Central memory CD8-positive, alpha-beta T cell (primary cell): ENCODE measurements around the gene GPR15LG.
A peak's percentile ranks its signal among the peaks of the same experiment; 100 is the strongest.

Experiments used
- ATAC-seq: fragments of 150-1000 bp; cut with Tn5 transposase; replicated peaks from 2 replicates; pipeline ENCODE4 v1.10.0; 2022; ENCODE audit warnings: mild to moderate bottlenecking, moderate FRiP score, moderate number of reproducible peaks; ENCODE audit not compliant: poor library complexity, severe bottlenecking; ENCODE audit errors: extremely low read depth
- DNase-seq, 2 donors: peaks; one replicate each; pipeline ENCODE4 v3.0.0; 2021; ENCODE audit warnings: low spot score in 2 of 2
- H3K27ac Mint-ChIP-seq: one replicate; pipeline ENCODE4 v1.8.0; 2022; ENCODE audit warnings: low read depth, mild to moderate bottlenecking, moderate library complexity, mixed read lengths
- H3K27me3 Mint-ChIP-seq: one replicate; pipeline ENCODE4 v1.8.0; 2022; ENCODE audit warnings: mixed read lengths
- H3K36me3 Mint-ChIP-seq: one replicate; pipeline ENCODE4 v1.8.0; 2022; ENCODE audit warnings: mild to moderate bottlenecking, moderate library complexity, mixed read lengths; ENCODE audit not compliant: insufficient read depth
- H3K4me1 Mint-ChIP-seq: one replicate; pipeline ENCODE4 v1.8.0; 2022; ENCODE audit warnings: mixed read lengths
- H3K4me3 Mint-ChIP-seq: one replicate; pipeline ENCODE4 v1.8.0; 2022; ENCODE audit warnings: mild to moderate bottlenecking, moderate library complexity, mixed read lengths
- H3K9me3 Mint-ChIP-seq: one replicate; pipeline ENCODE4 v1.8.0; 2022; ENCODE audit warnings: mixed read lengths

The GPR15LG gene

DNA sequence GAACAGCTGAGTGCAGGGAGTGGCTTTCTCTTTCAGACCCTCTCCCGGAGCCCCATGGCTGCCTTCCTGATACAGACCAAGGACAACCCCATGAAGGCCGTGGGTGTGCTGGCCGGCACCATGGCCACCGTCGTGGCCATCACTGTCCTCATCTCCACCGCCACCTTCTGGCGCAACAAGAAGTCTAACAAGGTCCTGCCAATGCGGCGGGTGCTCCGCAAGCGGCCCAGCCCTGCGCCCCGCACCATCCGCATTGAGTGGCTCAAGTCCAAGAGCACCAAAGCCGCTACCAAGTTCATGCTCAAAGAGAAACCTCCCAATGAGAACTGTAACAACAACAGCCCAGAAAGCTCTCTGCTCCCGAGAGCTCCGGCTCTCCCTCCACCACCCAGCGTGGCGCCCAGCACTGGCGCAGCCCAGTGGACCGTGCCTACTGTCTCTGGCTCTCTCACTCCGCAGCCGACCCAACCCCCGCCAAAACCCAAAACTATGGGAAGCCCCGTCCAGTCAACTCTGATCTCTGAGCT is 40.5 kb downstream of the GPR15LG start:
- Mint-ChIP-seq H3K27ac (no peak overlapping the region), H3K27me3 (no peaks in the 10 kb centered on the region), H3K9me3 (peaks cover under 1% of the 10 kb centered on the region), H3K4me1 (no peaks in the 10 kb centered on the region), H3K4me3 (peak overlapping the region; percentile 0), H3K36me3 (peaks cover 3% of the 10 kb centered on the region)
- ATAC-seq (no peak), DNase-seq (no peak)

DNA sequence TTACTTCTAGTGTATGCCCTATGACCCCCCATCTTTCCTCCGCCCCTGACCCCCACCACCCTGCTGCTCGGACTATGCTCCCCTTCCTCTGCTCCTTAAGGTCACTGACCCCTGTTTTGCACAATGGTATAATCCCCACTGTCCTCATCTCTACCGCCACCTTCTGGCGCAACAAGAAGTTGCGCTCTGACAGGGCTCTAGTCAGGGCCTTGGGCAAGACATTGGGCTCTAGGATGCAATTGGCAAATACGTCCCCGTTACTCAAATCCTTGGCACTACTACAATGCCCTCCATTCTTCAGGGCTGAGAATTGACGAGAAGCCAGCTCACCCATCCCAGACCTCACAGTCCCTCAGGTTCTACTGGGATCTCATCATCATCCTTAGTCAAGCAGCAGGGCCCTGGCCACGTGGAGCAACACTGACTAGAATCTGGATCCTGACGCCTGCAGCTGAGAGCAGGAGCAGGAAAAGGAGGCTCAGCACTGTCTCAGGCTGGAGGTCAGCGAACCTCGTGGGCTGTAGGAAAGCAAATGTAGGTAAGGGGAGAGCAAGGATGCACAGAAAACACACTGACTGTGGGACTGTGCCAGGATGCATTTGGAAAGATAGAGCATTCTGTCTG is 41.1 kb downstream of the GPR15LG start:
- peaks cover 5% of the 10 kb centered on the region for H3K9me3 Mint-ChIP-seq
- ATAC-seq (peak; percentile 46), DNase-seq (no peak)
- peak overlapping the region; percentile 0 for H3K4me3 Mint-ChIP-seq
- no peaks in the 10 kb centered on the region for H3K4me1 Mint-ChIP-seq
- no peaks in the 10 kb centered on the region for H3K27me3 Mint-ChIP-seq
- no peak overlapping the region for H3K27ac Mint-ChIP-seq
- H3K36me3 Mint-ChIP-seq, result peaks cover 3% of the 10 kb centered on the region

- Mint-ChIP-seq H3K9me3 (peaks cover 5% of the 10 kb centered on the region), H3K4me3 (no peak overlapping the region), H3K27me3 (peaks cover under 1% of the 10 kb centered on the region), H3K36me3 (peaks cover 3% of the 10 kb centered on the region), H3K27ac (no peak overlapping the region), H3K4me1 (no peaks in the 10 kb centered on the region)
- ATAC-seq (no peak), DNase-seq (no peak)
Measured at GRCh38 chr10:84216834-84217233, 43.2 kb downstream of the GPR15LG start.

- peaks cover 10% of the 10 kb centered on the region for H3K27me3 Mint-ChIP-seq
- DNase-seq (no peak), ATAC-seq (no peak)
- H3K36me3 Mint-ChIP-seq, result peaks cover 1% of the 10 kb centered on the region
- peaks cover 5% of the 10 kb centered on the region for H3K9me3 Mint-ChIP-seq
- no peak overlapping the region for H3K4me3 Mint-ChIP-seq
- H3K4me1 Mint-ChIP-seq, result no peaks in the 10 kb centered on the region
- no peak overlapping the region for H3K27ac Mint-ChIP-seq
Measured at GRCh38 chr10:84217746-84218145, 44.1 kb downstream of the GPR15LG start.

GRCh38 chr10:84221916-84222315 is 48.3 kb downstream of the GPR15LG start:
- H3K4me1 Mint-ChIP-seq, result no peaks in the 10 kb centered on the region
- ATAC-seq (no peak), DNase-seq (no peak)
- H3K4me3 Mint-ChIP-seq, result no peak overlapping the region
- H3K36me3 Mint-ChIP-seq, result no peaks in the 10 kb centered on the region
- H3K27ac Mint-ChIP-seq, result no peak overlapping the region
- peaks cover 41% of the 10 kb centered on the region for H3K27me3 Mint-ChIP-seq
- peaks cover 5% of the 10 kb centered on the region for H3K9me3 Mint-ChIP-seq

GRCh38 chr10:84224411-84225028 is 50.9 kb downstream of the GPR15LG start:
- H3K36me3 Mint-ChIP-seq, result no peaks in the 10 kb centered on the region
- no peak overlapping the region for H3K27ac Mint-ChIP-seq
- no peak overlapping the region for H3K4me3 Mint-ChIP-seq
- peaks cover 67% of the 10 kb centered on the region for H3K27me3 Mint-ChIP-seq
- peaks cover under 1% of the 10 kb centered on the region for H3K9me3 Mint-ChIP-seq
- ATAC-seq (no peak), DNase-seq (no peak)
- H3K4me1 Mint-ChIP-seq, result no peaks in the 10 kb centered on the region

- DNase-seq (no peak), ATAC-seq (no peak)
- H3K36me3 Mint-ChIP-seq, result no peaks in the 10 kb centered on the region
- no peaks in the 10 kb centered on the region for H3K9me3 Mint-ChIP-seq
- no peaks in the 10 kb centered on the region for H3K4me1 Mint-ChIP-seq
- H3K4me3 Mint-ChIP-seq, result no peak within 1 kb of the TSS
- H3K27ac Mint-ChIP-seq, result no peak within 1 kb of the TSS
- peaks cover 72% of the 10 kb centered on the region for H3K27me3 Mint-ChIP-seq
Measured at GRCh38 chr10:84225427-84226173, 52.0 kb downstream of the GPR15LG start, which contains the start of gene LRIT2. Gene LRIT2 (minus strand): TSS chr10:84225544. CDS start chr10:84225520, 24 bp downstream.

DNA sequence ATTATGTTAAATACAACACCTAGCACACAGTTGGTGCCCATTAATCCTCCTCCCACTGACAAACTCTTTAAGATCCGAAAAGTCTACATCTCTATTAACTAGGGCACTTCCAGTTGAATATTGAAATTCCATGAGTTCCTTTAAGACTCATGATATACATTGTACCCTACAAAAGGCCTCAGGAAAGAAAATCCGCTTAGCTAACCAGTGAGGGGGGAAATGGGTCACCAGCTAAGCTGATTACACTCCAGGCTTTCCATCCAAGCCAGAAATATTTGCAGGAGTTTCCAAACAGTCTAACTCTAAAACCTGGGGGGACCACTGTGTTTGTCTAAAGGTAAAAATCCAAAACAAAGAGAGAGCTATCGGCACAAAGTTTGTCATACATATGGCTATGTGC is 53.0 kb downstream of the GPR15LG start:
- Mint-ChIP-seq H3K27ac (no peak overlapping the region), H3K27me3 (peaks cover 72% of the 10 kb centered on the region)
- no peak for DNase-seq

GRCh38 chr10:84227810-84228209 is 54.2 kb downstream of the GPR15LG start:
- H3K36me3 Mint-ChIP-seq, result no peaks in the 10 kb centered on the region
- ATAC-seq, result no peak
- peaks cover 70% of the 10 kb centered on the region for H3K27me3 Mint-ChIP-seq
- DNase-seq, result no peak
- H3K9me3 Mint-ChIP-seq, result no peaks in the 10 kb centered on the region
- no peak overlapping the region for H3K27ac Mint-ChIP-seq
- H3K4me1 Mint-ChIP-seq, result no peaks in the 10 kb centered on the region
- no peak overlapping the region for H3K4me3 Mint-ChIP-seq

More for the DNA sequence above, 53.0 kb downstream of the GPR15LG start:
- Mint-ChIP-seq H3K4me3 (no peak overlapping the region), H3K9me3 (no peaks in the 10 kb centered on the region), H3K4me1 (no peaks in the 10 kb centered on the region), H3K36me3 (no peaks in the 10 kb centered on the region)
- ATAC-seq, result no peak

DNA sequence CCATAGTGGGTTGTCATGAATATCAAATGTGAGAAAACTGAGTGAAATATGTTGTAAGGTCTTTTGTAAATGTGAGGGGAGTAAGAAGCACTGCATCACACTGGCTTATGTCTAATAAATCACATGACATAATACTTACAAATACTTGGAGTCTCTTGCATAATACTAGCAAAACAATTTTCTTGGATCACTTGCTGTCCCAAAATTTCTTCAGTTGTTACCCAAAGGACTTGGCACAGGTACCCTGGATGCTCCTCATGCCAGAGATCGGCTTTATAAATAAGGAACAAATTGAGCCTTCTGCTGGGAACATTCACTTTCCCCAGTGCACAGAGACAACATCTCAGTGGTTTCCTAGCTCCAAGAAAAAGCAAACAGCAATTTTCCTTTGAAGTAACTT is 56.8 kb downstream of the GPR15LG start:
- DNase-seq (no peak), ATAC-seq (no peak)
- Mint-ChIP-seq H3K27ac (no peak overlapping the region), H3K27me3 (peaks cover 59% of the 10 kb centered on the region), H3K9me3 (no peaks in the 10 kb centered on the region), H3K4me3 (no peak overlapping the region), H3K36me3 (no peaks in the 10 kb centered on the region), H3K4me1 (no peaks in the 10 kb centered on the region)

GRCh38 chr10:84232376-84232775 is 58.8 kb downstream of the GPR15LG start:
- ATAC-seq, result no peak
- Mint-ChIP-seq H3K4me1 (no peaks in the 10 kb centered on the region), H3K4me3 (no peak overlapping the region), H3K27me3 (peaks cover 52% of the 10 kb centered on the region), H3K9me3 (no peaks in the 10 kb centered on the region), H3K36me3 (no peaks in the 10 kb centered on the region), H3K27ac (no peak overlapping the region)
- DNase-seq, result no peak

DNA sequence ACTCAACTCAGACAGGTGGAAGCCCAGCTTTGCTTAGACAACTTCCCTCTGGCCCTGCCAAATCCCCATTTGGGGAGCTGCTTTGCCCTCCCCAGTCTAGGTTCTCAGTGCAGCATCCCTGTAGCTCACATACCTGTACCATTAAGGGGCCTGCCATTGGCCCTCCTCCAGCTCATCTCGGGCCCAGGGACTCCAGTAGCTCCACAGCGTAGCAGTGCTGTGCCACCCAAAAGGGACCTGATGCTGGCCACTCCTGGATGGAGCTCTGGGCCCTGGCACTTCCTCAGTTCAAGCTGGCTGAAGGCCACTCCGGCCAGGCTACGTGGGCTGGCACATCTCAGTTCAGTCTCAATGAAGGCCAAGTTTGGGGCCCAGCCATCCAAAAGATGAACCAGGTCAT is 60.3 kb downstream of the GPR15LG start:
- Mint-ChIP-seq H3K9me3 (no peaks in the 10 kb centered on the region), H3K4me3 (no peak overlapping the region), H3K27ac (no peak overlapping the region), H3K4me1 (no peaks in the 10 kb centered on the region), H3K27me3 (peaks cover 39% of the 10 kb centered on the region), H3K36me3 (no peaks in the 10 kb centered on the region)
- no peak for ATAC-seq
- no peak for DNase-seq

DNA sequence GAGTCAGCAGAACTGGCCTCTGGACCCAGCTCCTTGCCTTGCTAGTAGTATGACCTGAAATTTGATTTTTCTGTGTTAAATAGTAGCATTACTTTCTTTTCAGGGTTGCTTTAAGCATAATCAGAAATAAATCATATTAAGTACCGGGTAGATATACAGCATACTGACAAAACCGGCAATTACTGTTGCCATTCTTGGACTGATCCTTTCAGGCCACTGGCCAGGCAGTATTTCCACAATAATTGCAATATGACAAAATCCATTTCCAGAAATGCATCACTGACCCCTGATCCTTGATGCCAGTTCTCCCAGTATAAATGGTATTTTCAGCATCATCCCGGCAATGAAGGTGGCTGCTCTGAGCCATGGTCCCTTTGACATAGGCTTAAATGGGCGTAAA is 60.9 kb downstream of the GPR15LG start:
- H3K9me3 Mint-ChIP-seq, result no peaks in the 10 kb centered on the region
- ATAC-seq (no peak), DNase-seq (no peak)
- no peak overlapping the region for H3K27ac Mint-ChIP-seq
- no peaks in the 10 kb centered on the region for H3K4me1 Mint-ChIP-seq
- H3K27me3 Mint-ChIP-seq, result peaks cover 39% of the 10 kb centered on the region
- H3K36me3 Mint-ChIP-seq, result no peaks in the 10 kb centered on the region
- no peak overlapping the region for H3K4me3 Mint-ChIP-seq
